H1 (cell line): Measurements from ENCODE around the gene BSND. TPM values are rescaled to one million over a fixed set of nuclear protein-coding genes. Genes with fewer than 3 reads are reported as not detected.

ENCODE experiments used
- BACH1 ChIP-seq: IDR thresholded peaks from 2 replicates; pipeline ENCODE4 v1.6.1; 2012; ENCODE audit warnings: low read length, improper control_type of control experiment
- BCL11A ChIP-seq, 2 experiments: IDR thresholded peaks; one replicate each; pipeline ENCODE4 v1.6.1; 2011; ENCODE audit warnings: low read depth in 2 of 2, low read length in 2 of 2, mild to moderate bottlenecking in 2 of 2
- CEBPB ChIP-seq: IDR thresholded peaks from 2 replicates; pipeline ENCODE4 v1.6.1; 2012; ENCODE audit warnings: low read depth, low read length
- CHD1 ChIP-seq: IDR thresholded peaks from 2 replicates; pipeline ENCODE4 v1.6.1; 2012; ENCODE audit warnings: low read depth, low read length, improper control_type of control experiment
- KDM1A ChIP-seq: fragments of 200-600, 300-600 bp; sonication (generic); IDR thresholded peaks from 2 replicates; pipeline ENCODE4 v1.7.1; 2016; ENCODE audit warnings: mild to moderate bottlenecking, low read length, borderline replicate concordance
- NANOG ChIP-seq: IDR thresholded peaks from 2 replicates; pipeline ENCODE4 v1.6.1; 2011; ENCODE audit warnings: low read length, low read depth, mild to moderate bottlenecking, inconsistent platforms; ENCODE audit not compliant: insufficient read depth, poor library complexity, severe bottlenecking
- POLR2A ChIP-seq, 2 experiments: IDR thresholded peaks; 1 replicate in 1 of 2; 2 replicates in 1 of 2; pipeline ENCODE4 v1.6.1; 2011; ENCODE audit warnings: low read depth in 2 of 2, low read length in 2 of 2, mild to moderate bottlenecking in 2 of 2; ENCODE audit errors: control extremely low read depth in 1 of 2
- SIRT6 ChIP-seq: IDR thresholded peaks from one replicate; pipeline ENCODE4 v1.7.1; 2012; ENCODE audit warnings: low read length, inconsistent platforms
- TAF1 ChIP-seq: IDR thresholded peaks from 2 replicates; pipeline ENCODE4 v1.6.1; 2011; ENCODE audit warnings: mild to moderate bottlenecking, low read depth, low read length
- polyA plus RNA-seq, 7 experiments: library from polyadenylated mRNA; depleted of rRNA in 3 of 7; stranded (reverse) in 5 of 7; unstranded in 2 of 7; fragments of >200 nt in 5 of 7; fragments of 200-250 nt in 2 of 7; gene quantifications; 1 replicate in 5 of 7; 2 replicates in 1 of 7; 4 replicates in 1 of 7; pipeline versions ENCODE4 v1.2.1 to v1.2.3, GENCODE V29; 2011 to 2013; ENCODE audit warnings: missing spikeins in 2 of 7, mixed read lengths in 2 of 7
- total RNA-seq: library from RNA; stranded (reverse); fragmentation: NEBNext Ultra II Directional; extraction: Animal tissue kit (Norgen Biotek cat#: 25700); gene quantifications from 2 replicates; pipeline ENCODE4 v1.2.1, GENCODE V29; 2021

The BSND gene
- total and polyA plus RNA-seq, 2 of the 8 experiments (the other 6 are each of a cell fraction or from before 2014, with no cell fraction given), result 0.43 to 0.68 TPM

- TF ChIP-seq NANOG, result no peak
- TF ChIP-seq TAF1, result no peak
- no peak for TF ChIP-seq KDM1A
- no peak for TF ChIP-seq POLR2A (IDR thresholded peaks at IDR 0.05; ENCODE audit: control extremely low read depth in 1 of 2, low read depth in 2 of 2, low read length in 2 of 2)
- TF ChIP-seq BACH1, result no peak
- no peak for TF ChIP-seq CEBPB
- no peak for TF ChIP-seq CHD1
- TF ChIP-seq BCL11A (IDR thresholded peaks at IDR 0.05; ENCODE audit: low read depth in 2 of 2, low read length in 2 of 2), result no peak
- no peak for TF ChIP-seq SIRT6
- TF ChIP-seq, all 59 proteins: peak for 0
Observed at GRCh38 chr1:54989473-54989872, 9.3 kb upstream of the BSND start (continued).
